ENCODE data around the gene JUP. TPM values are rescaled to one million over a fixed set of nuclear protein-coding genes. Genes with fewer than 3 reads are reported as not detected.

JUP gene
- total RNA-seq, 1 experiment from 2014 or later, result 352 TPM

DNA sequence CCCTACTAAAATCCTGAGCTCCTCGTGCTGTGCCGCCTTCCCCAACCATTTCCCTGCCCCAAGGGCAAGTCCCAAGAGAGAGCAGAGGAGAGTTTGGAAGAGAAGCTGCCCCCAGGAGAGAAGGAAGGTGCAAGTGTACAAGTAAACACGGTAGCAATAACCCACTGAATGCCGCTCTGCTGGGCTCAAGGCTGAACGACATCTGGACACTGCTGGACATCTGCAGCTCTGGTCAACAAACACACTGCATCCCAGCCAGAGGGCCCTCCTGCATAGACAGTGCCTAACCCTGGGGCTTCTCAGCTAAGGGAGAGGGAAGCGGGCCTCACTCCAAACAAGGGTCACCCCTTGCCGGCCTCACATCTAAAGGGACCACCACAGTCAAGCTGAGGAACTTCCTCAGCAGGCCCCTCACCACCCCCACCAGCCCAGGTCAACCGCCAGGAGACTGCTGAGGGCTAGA is 12.7 kb downstream of the JUP start:
- no peaks in the 10 kb centered on the region for H3K9me3 ChIP-seq (ENCODE audit: control insufficient read depth, insufficient read depth, low read depth, low read length)
- H3K36me3 ChIP-seq (ENCODE audit: control insufficient read depth, insufficient read depth, low read length), result peaks cover 4% of the 10 kb centered on the region; the same call in 1 of the 2 replicates
- H3K4me1 ChIP-seq (ENCODE audit: control insufficient read depth, insufficient read depth, low read length), result peaks cover 58% of the 10 kb centered on the region
- BruUV-seq (replicated peaks), result no TSS peak
- no peak for DNase-seq (ENCODE audit: low read depth, low spot score)
- H3K4me3 ChIP-seq (ENCODE audit: low read depth in 2 of 2, low read length in 2 of 2), result no peak overlapping the region
- ATAC-seq, result no peak
- H3K27me3 ChIP-seq (ENCODE audit: control insufficient read depth, insufficient read depth, low read length), result no peaks in the 10 kb centered on the region
- intact Hi-C loops (cut with micrococcal nuclease; ENCODE audit: unreplicated experiment), result no loop called here
- POLR2A ChIA-PET, result interaction anchor here (0.6 to 0.9 kb wide), 2 partner anchors 11 to 471 kb away, joined by 3 read pairs; no protein-coding TSS in a partner anchor
- in situ Hi-C loops (cut with HindIII; ENCODE audit: low pct_unique_long_range_greater_than_20kb, low sequenced_read_pairs), result no loop called here
- peak overlapping the region; percentile 60 for H3K27ac ChIP-seq (ENCODE audit: low read length)
- CTCF ChIA-PET, result interaction anchor here (0.5 to 1.6 kb wide), 4 partner anchors 11 to 50 kb away, joined by 3 to 7 read pairs (median 5); partner anchors contain the start of gene JUP
- no peak for TF ChIP-seq POLR2AphosphoS5 (IDR thresholded peaks at IDR 0.05; ENCODE audit: low read depth, low read length)
- no peak for TF ChIP-seq TCF7L2 (IDR thresholded peaks at IDR 0.05; ENCODE audit: low read depth, low read length)
- no peak for TF ChIP-seq SIN3A (IDR thresholded peaks at IDR 0.05; ENCODE audit: borderline replicate concordance, insufficient read depth, low read depth, low read length)
- TF ChIP-seq, protein P1, sequence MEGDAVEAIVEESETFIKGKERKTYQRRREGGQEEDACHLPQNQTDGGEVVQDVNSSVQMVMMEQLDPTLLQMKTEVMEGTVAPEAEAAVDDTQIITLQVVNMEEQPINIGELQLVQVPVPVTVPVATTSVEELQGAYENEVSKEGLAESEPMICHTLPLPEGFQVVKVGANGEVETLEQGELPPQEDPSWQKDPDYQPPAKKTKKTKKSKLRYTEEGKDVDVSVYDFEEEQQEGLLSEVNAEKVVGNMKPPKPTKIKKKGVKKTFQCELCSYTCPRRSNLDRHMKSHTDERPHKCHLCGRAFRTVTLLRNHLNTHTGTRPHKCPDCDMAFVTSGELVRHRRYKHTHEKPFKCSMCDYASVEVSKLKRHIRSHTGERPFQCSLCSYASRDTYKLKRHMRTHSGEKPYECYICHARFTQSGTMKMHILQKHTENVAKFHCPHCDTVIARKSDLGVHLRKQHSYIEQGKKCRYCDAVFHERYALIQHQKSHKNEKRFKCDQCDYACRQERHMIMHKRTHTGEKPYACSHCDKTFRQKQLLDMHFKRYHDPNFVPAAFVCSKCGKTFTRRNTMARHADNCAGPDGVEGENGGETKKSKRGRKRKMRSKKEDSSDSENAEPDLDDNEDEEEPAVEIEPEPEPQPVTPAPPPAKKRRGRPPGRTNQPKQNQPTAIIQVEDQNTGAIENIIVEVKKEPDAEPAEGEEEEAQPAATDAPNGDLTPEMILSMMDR (IDR thresholded peaks at IDR 0.05), result no peak
- TF ChIP-seq, protein P2, sequence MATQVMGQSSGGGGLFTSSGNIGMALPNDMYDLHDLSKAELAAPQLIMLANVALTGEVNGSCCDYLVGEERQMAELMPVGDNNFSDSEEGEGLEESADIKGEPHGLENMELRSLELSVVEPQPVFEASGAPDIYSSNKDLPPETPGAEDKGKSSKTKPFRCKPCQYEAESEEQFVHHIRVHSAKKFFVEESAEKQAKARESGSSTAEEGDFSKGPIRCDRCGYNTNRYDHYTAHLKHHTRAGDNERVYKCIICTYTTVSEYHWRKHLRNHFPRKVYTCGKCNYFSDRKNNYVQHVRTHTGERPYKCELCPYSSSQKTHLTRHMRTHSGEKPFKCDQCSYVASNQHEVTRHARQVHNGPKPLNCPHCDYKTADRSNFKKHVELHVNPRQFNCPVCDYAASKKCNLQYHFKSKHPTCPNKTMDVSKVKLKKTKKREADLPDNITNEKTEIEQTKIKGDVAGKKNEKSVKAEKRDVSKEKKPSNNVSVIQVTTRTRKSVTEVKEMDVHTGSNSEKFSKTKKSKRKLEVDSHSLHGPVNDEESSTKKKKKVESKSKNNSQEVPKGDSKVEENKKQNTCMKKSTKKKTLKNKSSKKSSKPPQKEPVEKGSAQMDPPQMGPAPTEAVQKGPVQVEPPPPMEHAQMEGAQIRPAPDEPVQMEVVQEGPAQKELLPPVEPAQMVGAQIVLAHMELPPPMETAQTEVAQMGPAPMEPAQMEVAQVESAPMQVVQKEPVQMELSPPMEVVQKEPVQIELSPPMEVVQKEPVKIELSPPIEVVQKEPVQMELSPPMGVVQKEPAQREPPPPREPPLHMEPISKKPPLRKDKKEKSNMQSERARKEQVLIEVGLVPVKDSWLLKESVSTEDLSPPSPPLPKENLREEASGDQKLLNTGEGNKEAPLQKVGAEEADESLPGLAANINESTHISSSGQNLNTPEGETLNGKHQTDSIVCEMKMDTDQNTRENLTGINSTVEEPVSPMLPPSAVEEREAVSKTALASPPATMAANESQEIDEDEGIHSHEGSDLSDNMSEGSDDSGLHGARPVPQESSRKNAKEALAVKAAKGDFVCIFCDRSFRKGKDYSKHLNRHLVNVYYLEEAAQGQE (IDR thresholded peaks at IDR 0.05; ENCODE audit: insufficient read depth in 1 of 2, low read depth in 2 of 2, low read length in 1 of 2), result no peak

GRCh38 chr17:41773190-41773588 is 13.3 kb downstream of the JUP start:
- Histone ChIP-seq H3K27me3 (ENCODE audit: control insufficient read depth, insufficient read depth, low read length) (no peaks in the 10 kb centered on the region), H3K9me3 (ENCODE audit: control insufficient read depth, insufficient read depth, low read depth, low read length) (no peaks in the 10 kb centered on the region), H3K4me1 (ENCODE audit: control insufficient read depth, insufficient read depth, low read length) (peaks cover 55% of the 10 kb centered on the region), H3K4me3 (ENCODE audit: low read depth in 2 of 2, low read length in 2 of 2) (no peak overlapping the region), H3K36me3 (ENCODE audit: control insufficient read depth, insufficient read depth, low read length) (peaks cover 4% of the 10 kb centered on the region; the same call in 1 of the 2 replicates), H3K27ac (ENCODE audit: low read length) (peak overlapping the region; percentile 55)
- in situ Hi-C loops (cut with HindIII; ENCODE audit: low pct_unique_long_range_greater_than_20kb, low sequenced_read_pairs), result no loop called here
- POLR2A ChIA-PET, result interaction anchor here (0.9 kb wide), 1 partner anchor 10 kb away, joined by 3 read pairs; no protein-coding TSS in a partner anchor
- no TSS peak for BruUV-seq (replicated peaks)
- TF ChIP-seq, protein P1 (IDR thresholded peaks at IDR 0.05), result no peak
- intact Hi-C loops (cut with micrococcal nuclease; ENCODE audit: unreplicated experiment), result no loop called here
- DNase-seq (ENCODE audit: low read depth, low spot score) (no peak), ATAC-seq (peak; percentile 44)
- CTCF ChIA-PET, result interaction anchor here (0.5 to 1.6 kb wide), 3 partner anchors 13 to 51 kb away, joined by 3 to 7 read pairs (median 7); partner anchors contain the start of gene JUP
